MM.1S (cell line): ENCODE data around the gene LTO1.

ENCODE experiments used
- CTCF ChIP-seq: fragments of 300-600 bp; sonication (generic); IDR thresholded peaks from 2 replicates; pipeline ENCODE4 v1.5.1; 2016; ENCODE audit warnings: antibody characterized with exemption, low read length, mixed read lengths
- EZH2 ChIP-seq: fragments of 300-600 bp; sonication (generic); optimal IDR thresholded peaks from 2 replicates; pipeline ENCODE3; 2017; ENCODE audit warnings: low read depth, mild to moderate bottlenecking, antibody characterized with exemption, low read length, mixed read lengths
- EZH2phosphoT487 ChIP-seq: fragments of 300-600 bp; sonication (generic); IDR thresholded peaks from 2 replicates; pipeline ENCODE4 v1.6.1; 2018; ENCODE audit warnings: antibody characterized with exemption, low read length

GRCh38 chr11:69716099-69716498, 40.9 kb upstream of the LTO1 start:
- no peak for TF ChIP-seq CTCF
- no peak for TF ChIP-seq EZH2
- TF ChIP-seq EZH2phosphoT487 = no peak
